ENCODE data around the gene GUCA2B.
A peak's percentile ranks its signal among the peaks of the same experiment; 100 is the strongest.

Gene GUCA2B

GRCh38 chr1:42143896-42144710 lies 9.1 kb upstream of the GUCA2B start:
- DNase-seq, result no peak

- DNase-seq, result no peak
Measured at GRCh38 chr1:42144711-42145388, 8.4 kb upstream of the GUCA2B start.

DNA sequence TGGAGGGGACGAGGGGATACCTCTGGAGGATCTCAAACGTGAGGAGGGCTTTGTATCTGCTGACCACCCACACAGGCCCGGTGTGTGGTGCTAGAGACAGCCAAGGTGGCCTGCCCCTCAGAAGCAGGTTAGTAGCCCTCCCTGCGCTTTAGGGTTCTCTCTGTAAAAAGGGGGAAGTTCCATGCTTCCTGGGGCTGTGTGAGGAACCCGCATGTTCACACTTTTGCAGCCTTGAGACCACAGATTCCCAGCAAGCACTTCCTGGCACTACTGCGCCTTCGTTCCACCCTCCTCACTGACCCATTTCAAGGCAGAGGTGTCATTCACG lies 7.9 kb upstream of the GUCA2B start:
- no peak for DNase-seq

- no peak for DNase-seq
Measured at GRCh38 chr1:42145764-42146625, 7.2 kb upstream of the GUCA2B start.

- DNase-seq, result peak; percentile 64 to 75
Measured at GRCh38 chr1:42146626-42147320, 6.4 kb upstream of the GUCA2B start.

- no peak for DNase-seq
Measured at GRCh38 chr1:42148166-42148565, 5.0 kb upstream of the GUCA2B start.

DNA sequence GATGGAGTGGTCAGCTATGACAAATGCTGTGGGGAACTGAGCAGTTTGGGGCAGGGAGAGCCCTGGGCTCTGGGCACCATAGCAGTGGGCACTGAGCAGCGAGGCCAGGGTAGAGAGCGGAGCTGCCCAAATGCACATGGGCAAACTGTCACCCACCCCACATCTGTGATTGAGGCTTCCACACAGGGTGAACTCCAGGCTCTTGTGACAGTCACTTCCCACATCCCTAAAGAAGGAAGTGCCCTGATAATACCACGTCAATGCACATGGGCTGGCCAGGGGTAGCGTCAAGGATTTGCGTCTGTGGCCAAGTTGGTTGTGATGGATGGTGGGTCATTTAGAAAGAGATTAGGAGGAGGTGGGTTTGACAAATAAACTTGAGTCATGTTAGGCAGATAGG lies 2.6 kb upstream of the GUCA2B start:
- DNase-seq, result no peak

GRCh38 chr1:42152119-42152518 lies 1.1 kb upstream of the GUCA2B start:
- DNase-seq, result no peak

DNA sequence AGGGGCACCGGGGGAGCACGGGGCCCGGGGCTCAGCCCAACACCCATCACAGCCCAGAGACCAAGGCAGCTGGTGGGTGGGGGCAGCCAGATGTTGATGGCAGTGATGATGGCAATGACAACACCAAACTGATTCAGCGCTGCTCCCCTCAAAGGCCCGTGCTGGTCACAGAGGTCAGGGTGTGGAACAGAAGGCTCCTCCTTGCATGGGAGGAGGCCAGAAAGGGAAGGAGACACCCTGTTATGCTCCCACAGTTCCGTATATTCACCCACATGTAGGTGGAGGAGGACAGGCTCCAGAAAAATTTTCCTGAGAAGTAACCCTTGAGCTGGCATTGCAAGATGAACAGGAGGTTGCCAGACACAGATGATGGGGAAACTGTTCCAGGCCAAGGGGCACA lies 414 bp downstream of the GUCA2B start:
- no peak for DNase-seq

DNA sequence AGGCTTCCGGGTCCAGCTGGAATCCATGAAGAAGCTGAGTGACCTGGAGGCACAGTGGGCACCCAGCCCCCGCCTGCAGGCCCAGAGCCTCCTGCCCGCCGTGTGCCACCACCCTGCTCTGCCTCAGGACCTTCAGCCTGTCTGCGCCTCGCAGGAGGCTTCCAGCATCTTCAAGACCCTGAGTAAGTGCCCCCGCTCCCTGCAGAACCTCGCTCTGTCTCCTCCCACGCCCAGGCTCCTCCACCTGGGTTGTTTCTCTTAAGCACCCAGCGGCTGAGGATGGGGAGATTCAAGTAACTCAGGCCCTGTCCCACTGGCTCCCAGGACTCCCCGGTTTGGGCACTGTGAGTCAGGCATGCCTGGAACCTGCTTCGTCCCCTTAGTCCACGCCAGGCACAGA lies 1.5 kb downstream of the GUCA2B start:
- DNase-seq, result no peak

- no peak for DNase-seq
Measured at GRCh38 chr1:42155362-42155761, 2.2 kb downstream of the GUCA2B start.

- no peak for DNase-seq
Measured at GRCh38 chr1:42157667-42158066, 4.5 kb downstream of the GUCA2B start.

GRCh38 chr1:42158189-42158588 lies 5.0 kb downstream of the GUCA2B start:
- DNase-seq, result no peak

GRCh38 chr1:42162181-42162580 lies 9.0 kb downstream of the GUCA2B start:
- DNase-seq, result no peak

DNA sequence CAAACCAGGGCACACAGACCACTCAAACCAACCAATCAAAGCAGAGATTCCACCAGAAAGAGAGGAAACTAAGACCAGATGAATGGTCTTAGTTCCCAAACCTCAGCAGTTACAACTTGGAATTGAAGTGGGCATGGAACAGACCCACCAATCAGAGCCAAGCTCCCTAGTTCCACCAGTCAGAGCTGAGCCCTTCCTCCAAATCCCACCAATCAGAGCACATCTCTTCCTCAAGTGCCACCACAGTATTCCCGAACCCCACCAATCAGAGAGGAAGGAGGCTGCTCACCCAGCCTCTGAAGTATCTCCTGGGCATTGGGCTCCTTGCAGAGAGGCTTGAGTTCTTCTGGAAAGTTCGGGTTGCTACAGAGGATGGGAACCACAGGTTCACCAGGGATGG lies 9.9 kb downstream of the GUCA2B start:
- DNase-seq, result no peak

GRCh38 chr1:42163536-42164503 lies 10.6 kb downstream of the GUCA2B start:
- DNase-seq, result no peak

GRCh38 chr1:42164551-42165420 lies 11.6 kb downstream of the GUCA2B start, which contains the start of gene GUCA2A:
TSS of gene GUCA2A (minus strand) at chr1:42164745. CDS start at chr1:42164712, 33 bp downstream.
- DNase-seq, result no peak

DNA sequence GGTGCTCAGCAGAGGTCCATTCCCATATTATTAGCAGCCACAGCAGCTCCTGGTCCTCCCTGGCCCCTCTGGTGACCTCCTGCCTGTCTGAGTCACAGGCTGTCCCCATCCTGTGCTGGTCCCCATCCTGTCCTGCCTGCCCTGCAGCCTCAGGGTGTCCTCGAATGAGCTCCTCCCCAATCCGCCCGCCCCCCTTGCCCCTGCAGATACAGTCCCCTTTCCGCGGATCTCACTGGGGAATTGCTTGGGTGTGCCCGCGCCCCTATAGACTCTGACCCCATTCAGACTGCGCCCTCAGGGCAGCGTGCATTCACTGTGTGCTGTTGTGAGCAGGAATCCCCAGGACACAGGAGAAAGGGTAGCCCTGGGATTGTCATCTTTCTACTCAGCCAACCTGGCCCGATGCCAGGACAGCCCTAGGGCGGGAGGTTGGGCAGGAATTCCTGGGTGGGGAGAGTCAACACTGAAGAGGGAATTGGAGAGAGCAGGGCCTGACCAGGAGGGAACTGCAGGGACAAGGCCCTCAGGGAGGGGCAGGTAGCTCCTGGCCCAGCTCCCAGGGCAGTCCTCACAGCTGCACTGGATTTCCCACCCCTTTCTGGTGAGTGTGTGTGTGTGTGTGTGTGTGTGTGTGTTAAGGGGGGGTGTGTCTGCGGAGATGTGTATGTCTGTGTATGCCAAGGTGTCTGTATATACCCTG lies 12.5 kb downstream of the GUCA2B start:
- DNase-seq, result peak; percentile 24 to 56

GRCh38 chr1:42167611-42168390 lies 14.6 kb downstream of the GUCA2B start:
- DNase-seq, result no peak
